ENCODE measurements around the gene CACNB4.

CACNB4 gene

DNA sequence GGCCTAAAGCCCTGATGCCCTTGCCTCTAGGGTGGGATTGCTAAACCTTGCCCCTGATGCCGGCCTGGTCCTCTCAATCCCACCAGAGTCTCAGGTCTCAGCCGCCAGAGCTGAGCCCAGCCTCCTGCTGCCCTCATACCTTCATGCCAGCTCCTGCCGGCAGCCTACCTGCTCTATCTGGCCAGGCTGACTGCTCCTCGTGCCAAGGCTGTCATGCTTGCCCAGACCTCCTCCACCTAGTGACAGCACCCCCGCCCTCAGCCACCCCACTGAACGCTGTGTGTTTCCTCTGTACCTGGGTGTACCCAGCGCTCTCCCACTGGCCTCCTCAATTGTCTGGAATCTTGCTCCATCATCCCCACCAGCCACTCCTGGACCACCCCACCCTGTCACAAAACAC, 120.1 kb downstream of the CACNB4 start:
- no peak for DNase-seq
- Histone ChIP-seq H2AFZ (ENCODE audit: insufficient read depth, low read length, poor library complexity) (no peak overlapping the region), H3K27ac (ENCODE audit: low read depth, low read length) (no peak overlapping the region), H3K18ac (ENCODE audit: low read length) (no peak overlapping the region), H3K4me2 (ENCODE audit: low read length) (no peak overlapping the region), H4K91ac (ENCODE audit: low read depth, low read length) (peak overlapping the region; percentile 17), H3K27me3 (ENCODE audit: insufficient read depth, low read length) (no peaks in the 10 kb centered on the region), H2BK5ac (ENCODE audit: low read depth, low read length, poor library complexity) (no peak overlapping the region), H2AK5ac (ENCODE audit: low read length) (peak overlapping the region; percentile 79), H3K36me3 (ENCODE audit: control insufficient read depth in 1 of 2, insufficient read depth in 2 of 2, low read length in 2 of 2) (no peaks in the 10 kb centered on the region), H3K79me1 (ENCODE audit: low read length) (no peaks in the 10 kb centered on the region), H3K14ac (ENCODE audit: low read length) (peak overlapping the region; percentile 35), H2BK12ac (ENCODE audit: low read length) (peak overlapping the region; percentile 30), H4K8ac (ENCODE audit: low read depth, low read length) (no peak overlapping the region), H3K79me2 (ENCODE audit: control insufficient read depth, insufficient read depth, low read length, poor library complexity) (no peaks in the 10 kb centered on the region), H3K23ac (ENCODE audit: low read length) (no peak overlapping the region), H4K12ac (ENCODE audit: low read depth, low read length) (no peak overlapping the region), H3K4ac (ENCODE audit: low read depth, low read length) (no peak overlapping the region), H3K9ac (ENCODE audit: low read length) (peak overlapping the region; percentile 11), H3K4me1 (ENCODE audit: control insufficient read depth in 1 of 2, insufficient read depth in 2 of 2, low read length in 2 of 2) (peaks cover 0 to 3% of the 10 kb centered on the region in 2 experiments), H3K4me3 (ENCODE audit: low read depth, low read length) (no peak overlapping the region), H2BK120ac (ENCODE audit: insufficient read depth, low read length, poor library complexity) (no peak overlapping the region), H3K9me3 (ENCODE audit: insufficient read depth, low read depth, low read length) (no peaks in the 10 kb centered on the region)
- WGBS (ENCODE audit: extremely low coverage, insufficient coverage, insufficient read length), result no CpG with 5 or more reads among the region's 7 CpGs

DNA sequence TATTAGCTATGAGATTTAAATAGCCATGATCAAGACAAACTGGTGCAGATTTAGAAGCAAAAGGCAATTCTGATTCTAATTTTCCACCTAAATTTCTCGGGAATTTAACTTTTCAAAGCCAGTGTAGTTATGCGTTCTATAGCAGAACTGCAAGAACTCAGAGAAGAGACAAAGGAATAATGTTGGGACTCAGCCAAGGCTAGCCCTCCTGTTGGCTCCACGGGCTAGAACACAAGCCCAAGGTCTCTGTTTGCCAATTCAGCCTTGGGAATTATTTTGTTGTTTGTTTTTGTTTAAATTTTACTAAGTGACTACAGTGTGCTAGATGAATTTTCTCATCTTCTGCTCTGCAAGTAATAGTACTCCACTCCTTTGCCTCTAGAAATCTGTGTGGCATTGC, 121.2 kb downstream of the CACNB4 start:
- Histone ChIP-seq H2BK5ac (ENCODE audit: low read depth, low read length, poor library complexity) (no peak overlapping the region), H3K14ac (ENCODE audit: low read length) (no peak overlapping the region), H2BK120ac (ENCODE audit: insufficient read depth, low read length, poor library complexity) (no peak overlapping the region), H2AK5ac (ENCODE audit: low read length) (no peak overlapping the region), H4K8ac (ENCODE audit: low read depth, low read length) (no peak overlapping the region), H3K9me3 (ENCODE audit: insufficient read depth, low read depth, low read length) (no peaks in the 10 kb centered on the region), H3K36me3 (ENCODE audit: control insufficient read depth in 1 of 2, insufficient read depth in 2 of 2, low read length in 2 of 2) (no peaks in the 10 kb centered on the region), H2BK12ac (ENCODE audit: low read length) (no peak overlapping the region), H2AFZ (ENCODE audit: insufficient read depth, low read length, poor library complexity) (no peak overlapping the region), H3K4me2 (ENCODE audit: low read length) (no peak overlapping the region), H4K91ac (ENCODE audit: low read depth, low read length) (no peak overlapping the region), H3K27me3 (ENCODE audit: insufficient read depth, low read length) (no peaks in the 10 kb centered on the region), H3K4ac (ENCODE audit: low read depth, low read length) (no peak overlapping the region), H3K18ac (ENCODE audit: low read length) (no peak overlapping the region), H3K79me2 (ENCODE audit: control insufficient read depth, insufficient read depth, low read length, poor library complexity) (no peaks in the 10 kb centered on the region), H3K4me3 (ENCODE audit: low read depth, low read length) (no peak overlapping the region), H3K79me1 (ENCODE audit: low read length) (no peaks in the 10 kb centered on the region), H3K4me1 (ENCODE audit: control insufficient read depth in 1 of 2, insufficient read depth in 2 of 2, low read length in 2 of 2) (peaks cover 0 to 3% of the 10 kb centered on the region in 2 experiments), H3K27ac (ENCODE audit: low read depth, low read length) (no peak overlapping the region), H4K12ac (ENCODE audit: low read depth, low read length) (no peak overlapping the region), H3K23ac (ENCODE audit: low read length) (no peak overlapping the region), H3K9ac (ENCODE audit: low read length) (no peak overlapping the region)
- WGBS (ENCODE audit: extremely low coverage, insufficient coverage, insufficient read length), result no CpG with 5 or more reads among the region's 3 CpGs
- no peak for DNase-seq

DNA sequence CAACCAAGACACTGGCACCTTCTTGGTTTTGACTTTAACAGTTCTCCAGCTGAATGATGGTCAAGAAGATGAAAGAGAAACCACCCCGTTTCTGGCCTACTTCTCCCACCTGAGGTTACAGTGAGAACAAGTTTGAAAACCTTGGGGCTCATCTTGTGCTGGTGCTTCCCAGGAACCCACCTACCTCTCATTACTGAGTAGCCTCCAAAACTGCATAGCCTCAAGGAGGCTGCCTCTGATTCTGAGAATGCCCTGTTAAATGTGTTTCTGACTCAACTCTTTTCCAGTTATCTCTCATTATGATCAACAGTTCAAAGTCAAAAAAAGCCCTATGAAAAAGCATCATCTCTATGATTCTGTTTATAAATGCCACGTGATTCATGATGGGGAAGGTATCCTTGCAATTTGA, 121.9 kb downstream of the CACNB4 start:
- H2BK12ac ChIP-seq (ENCODE audit: low read length), result no peak overlapping the region
- no peak overlapping the region for H2AFZ ChIP-seq (ENCODE audit: insufficient read depth, low read length, poor library complexity)
- no peak overlapping the region for H2BK5ac ChIP-seq (ENCODE audit: low read depth, low read length, poor library complexity)
- H2BK120ac ChIP-seq (ENCODE audit: insufficient read depth, low read length, poor library complexity), result no peak overlapping the region
- no peak overlapping the region for H2AK5ac ChIP-seq (ENCODE audit: low read length)
- WGBS (ENCODE audit: extremely low coverage, insufficient coverage, insufficient read length), result no CpG with 5 or more reads among the region's 2 CpGs
- no peak overlapping the region for H3K4me2 ChIP-seq (ENCODE audit: low read length)
- no peak overlapping the region for H4K91ac ChIP-seq (ENCODE audit: low read depth, low read length)
- H3K9ac ChIP-seq (ENCODE audit: low read length), result no peak overlapping the region
- peaks cover 0 to 3% of the 10 kb centered on the region in 2 experiments for H3K4me1 ChIP-seq (ENCODE audit: control insufficient read depth in 1 of 2, insufficient read depth in 2 of 2, low read length in 2 of 2)
- no peaks in the 10 kb centered on the region for H3K79me2 ChIP-seq (ENCODE audit: control insufficient read depth, insufficient read depth, low read length, poor library complexity)
- no peak overlapping the region for H4K12ac ChIP-seq (ENCODE audit: low read depth, low read length)
- no peak overlapping the region for H3K27ac ChIP-seq (ENCODE audit: low read depth, low read length)
- no peaks in the 10 kb centered on the region for H3K27me3 ChIP-seq (ENCODE audit: insufficient read depth, low read length)
- DNase-seq, result peak; percentile 16 to 76
- no peak overlapping the region for H3K4me3 ChIP-seq (ENCODE audit: low read depth, low read length)
- H3K79me1 ChIP-seq (ENCODE audit: low read length), result no peaks in the 10 kb centered on the region
- no peak overlapping the region for H3K4ac ChIP-seq (ENCODE audit: low read depth, low read length)
- H3K23ac ChIP-seq (ENCODE audit: low read length), result no peak overlapping the region
- no peak overlapping the region for H3K14ac ChIP-seq (ENCODE audit: low read length)
- H4K8ac ChIP-seq (ENCODE audit: low read depth, low read length), result no peak overlapping the region
- no peak overlapping the region for H3K18ac ChIP-seq (ENCODE audit: low read length)
- H3K36me3 ChIP-seq (ENCODE audit: control insufficient read depth in 1 of 2, insufficient read depth in 2 of 2, low read length in 2 of 2), result no peaks in the 10 kb centered on the region
- no peaks in the 10 kb centered on the region for H3K9me3 ChIP-seq (ENCODE audit: insufficient read depth, low read depth, low read length)

DNA sequence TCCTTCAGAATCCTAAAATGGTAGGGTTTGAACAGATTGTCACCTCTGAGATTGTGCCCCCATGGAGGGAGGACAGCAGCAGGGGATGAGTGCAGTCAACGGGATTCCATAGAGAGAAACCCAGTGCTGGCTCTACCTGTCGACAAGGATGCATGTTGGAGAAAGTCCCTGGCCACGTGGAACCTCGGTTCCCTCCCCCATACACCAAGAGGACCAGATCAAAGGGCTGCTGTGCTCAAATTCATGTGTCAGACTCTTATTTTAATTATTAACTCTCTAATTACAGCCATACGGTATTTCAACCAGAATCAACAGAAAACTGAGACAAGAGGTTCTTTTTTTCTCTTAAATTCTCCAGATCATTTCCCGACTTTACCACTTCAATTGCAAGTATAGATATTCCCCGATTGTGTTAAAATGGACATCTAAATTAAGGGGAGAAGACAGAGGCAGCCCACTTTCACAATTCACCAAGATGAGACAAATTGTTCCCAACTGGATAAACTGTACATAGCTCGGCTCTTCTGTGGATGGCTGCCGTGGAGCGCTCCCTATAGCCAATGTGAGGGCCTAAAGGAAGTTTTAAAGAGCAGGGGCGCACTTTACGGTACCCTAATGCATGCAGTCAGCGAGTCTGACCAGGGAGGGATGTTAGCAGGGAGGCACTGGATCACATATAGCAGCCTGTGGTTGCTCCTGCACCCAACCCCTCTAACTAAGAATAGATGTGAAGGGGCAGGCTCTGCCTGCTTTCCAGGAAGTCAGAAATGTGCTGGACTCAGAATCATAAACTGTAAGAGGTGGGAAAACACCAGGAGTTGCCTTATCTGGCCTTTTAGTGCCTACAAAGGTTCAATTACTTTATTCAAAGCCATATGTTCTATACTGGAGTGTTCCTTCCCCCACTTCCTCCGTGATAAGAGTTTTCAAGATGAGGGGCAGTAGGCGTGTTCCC, 123.1 kb downstream of the CACNB4 start:
- no peaks in the 10 kb centered on the region for H3K27me3 ChIP-seq (ENCODE audit: insufficient read depth, low read length)
- no peak overlapping the region for H3K18ac ChIP-seq (ENCODE audit: low read length)
- H3K23ac ChIP-seq (ENCODE audit: low read length), result no peak overlapping the region
- H3K9ac ChIP-seq (ENCODE audit: low read length), result no peak overlapping the region
- no peak overlapping the region for H4K8ac ChIP-seq (ENCODE audit: low read depth, low read length)
- no peak for DNase-seq
- H3K4ac ChIP-seq (ENCODE audit: low read depth, low read length), result no peak overlapping the region
- no CpG with 5 or more reads among the region's 15 CpGs for WGBS (ENCODE audit: extremely low coverage, insufficient coverage, insufficient read length)
- H4K12ac ChIP-seq (ENCODE audit: low read depth, low read length), result no peak overlapping the region
- H3K27ac ChIP-seq (ENCODE audit: low read depth, low read length), result no peak overlapping the region
- H2BK12ac ChIP-seq (ENCODE audit: low read length), result no peak overlapping the region
- H3K4me2 ChIP-seq (ENCODE audit: low read length), result no peak overlapping the region
- H2BK120ac ChIP-seq (ENCODE audit: insufficient read depth, low read length, poor library complexity), result no peak overlapping the region
- H2AK5ac ChIP-seq (ENCODE audit: low read length), result no peak overlapping the region
- H3K14ac ChIP-seq (ENCODE audit: low read length), result no peak overlapping the region
- H3K36me3 ChIP-seq (ENCODE audit: control insufficient read depth in 1 of 2, insufficient read depth in 2 of 2, low read length in 2 of 2), result no peaks in the 10 kb centered on the region
- H3K79me1 ChIP-seq (ENCODE audit: low read length), result no peaks in the 10 kb centered on the region
- no peaks in the 10 kb centered on the region for H3K79me2 ChIP-seq (ENCODE audit: control insufficient read depth, insufficient read depth, low read length, poor library complexity)
- no peaks in the 10 kb centered on the region for H3K9me3 ChIP-seq (ENCODE audit: insufficient read depth, low read depth, low read length)
- H2BK5ac ChIP-seq (ENCODE audit: low read depth, low read length, poor library complexity), result no peak overlapping the region
- no peak overlapping the region for H3K4me3 ChIP-seq (ENCODE audit: low read depth, low read length)
- no peak overlapping the region for H2AFZ ChIP-seq (ENCODE audit: insufficient read depth, low read length, poor library complexity)
- H4K91ac ChIP-seq (ENCODE audit: low read depth, low read length), result no peak overlapping the region
- peaks cover 0 to 3% of the 10 kb centered on the region in 2 experiments for H3K4me1 ChIP-seq (ENCODE audit: control insufficient read depth in 1 of 2, insufficient read depth in 2 of 2, low read length in 2 of 2)
